Right hindlimb (tissue), 1 donor: ENCODE results near the gene PNMT.

ENCODE experiments used
- DNase-seq: peaks from one replicate; pipeline ENCODE4 v3.0.0-alpha.2; 2018

Gene PNMT

GRCh38 chr17:39711851-39712250 is 43.6 kb downstream of the PNMT start:
- no peak for DNase-seq

- no peak for DNase-seq
Observed at GRCh38 chr17:39714234-39714633, 46.0 kb downstream of the PNMT start.

- no peak for DNase-seq
Observed at GRCh38 chr17:39715375-39716072, 47.3 kb downstream of the PNMT start.

- no peak for DNase-seq
Observed at GRCh38 chr17:39716073-39716818, 48.0 kb downstream of the PNMT start.

GRCh38 chr17:39716879-39717536 is 48.8 kb downstream of the PNMT start:
- no peak for DNase-seq

GRCh38 chr17:39717660-39718059 is 49.4 kb downstream of the PNMT start:
- DNase-seq = no peak

- DNase-seq = no peak
Observed at GRCh38 chr17:39719563-39720355, 51.5 kb downstream of the PNMT start.
